ENCODE measurements around the gene SPR.

The SPR gene

DNA sequence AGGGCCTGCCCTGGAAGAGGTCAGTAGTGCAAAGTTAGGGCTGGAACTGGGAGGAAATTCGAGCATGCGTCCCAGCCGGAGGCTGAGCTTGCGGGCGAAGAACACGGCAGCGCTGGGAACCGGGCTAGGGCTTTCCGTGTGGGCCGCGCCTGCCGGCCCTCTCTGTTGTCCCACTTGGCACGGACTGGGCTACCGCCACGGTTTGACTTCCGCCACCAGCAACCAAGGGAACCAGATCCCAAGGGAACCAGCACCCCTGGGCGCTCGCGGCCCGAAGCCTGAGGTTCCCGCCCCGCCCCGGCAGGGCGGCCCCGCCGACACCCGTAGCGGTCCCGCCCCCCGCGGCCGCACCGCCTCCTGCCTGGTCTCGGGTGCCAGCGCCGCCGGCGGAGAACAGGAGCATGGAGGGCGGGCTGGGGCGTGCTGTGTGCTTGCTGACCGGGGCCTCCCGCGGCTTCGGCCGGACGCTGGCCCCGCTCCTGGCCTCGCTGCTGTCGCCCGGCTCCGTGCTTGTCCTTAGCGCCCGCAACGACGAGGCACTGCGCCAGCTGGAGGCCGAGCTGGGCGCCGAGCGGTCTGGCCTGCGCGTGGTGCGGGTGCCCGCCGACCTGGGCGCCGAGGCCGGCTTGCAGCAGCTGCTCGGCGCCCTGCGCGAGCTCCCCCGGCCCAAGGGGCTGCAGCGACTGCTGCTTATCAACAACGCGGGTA is at the start of gene SPR:
SPR (plus strand) TSS at position 377 of the 708 bp plus-strand sequence; CDS start at position 402, 25 bp downstream.
- DNase-seq (ENCODE audit: low read depth in 3 of 3): peak in 2 of 3 experiments; percentile 45 to 71

DNA sequence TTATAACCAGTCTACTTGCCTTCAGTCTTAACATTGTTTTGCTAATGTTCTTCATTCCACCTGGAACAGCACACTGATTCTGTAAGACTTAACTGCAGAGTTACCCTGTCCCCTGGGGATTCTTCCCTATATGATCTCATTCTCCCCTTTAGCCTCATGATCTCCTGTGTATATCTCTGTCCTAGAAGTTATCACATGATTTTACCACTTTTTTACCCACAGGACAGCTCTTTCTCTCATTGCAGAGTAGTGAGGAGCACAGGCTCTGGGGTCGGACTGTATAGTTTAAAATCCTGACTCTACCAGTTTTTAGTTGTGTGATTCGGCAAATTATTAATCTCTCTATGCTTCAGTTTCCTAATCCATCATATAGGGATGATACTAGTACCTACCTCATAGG is 47.1 kb upstream of the SPR start:
- DNase-seq (ENCODE audit: low read depth in 3 of 3): no peak

DNA sequence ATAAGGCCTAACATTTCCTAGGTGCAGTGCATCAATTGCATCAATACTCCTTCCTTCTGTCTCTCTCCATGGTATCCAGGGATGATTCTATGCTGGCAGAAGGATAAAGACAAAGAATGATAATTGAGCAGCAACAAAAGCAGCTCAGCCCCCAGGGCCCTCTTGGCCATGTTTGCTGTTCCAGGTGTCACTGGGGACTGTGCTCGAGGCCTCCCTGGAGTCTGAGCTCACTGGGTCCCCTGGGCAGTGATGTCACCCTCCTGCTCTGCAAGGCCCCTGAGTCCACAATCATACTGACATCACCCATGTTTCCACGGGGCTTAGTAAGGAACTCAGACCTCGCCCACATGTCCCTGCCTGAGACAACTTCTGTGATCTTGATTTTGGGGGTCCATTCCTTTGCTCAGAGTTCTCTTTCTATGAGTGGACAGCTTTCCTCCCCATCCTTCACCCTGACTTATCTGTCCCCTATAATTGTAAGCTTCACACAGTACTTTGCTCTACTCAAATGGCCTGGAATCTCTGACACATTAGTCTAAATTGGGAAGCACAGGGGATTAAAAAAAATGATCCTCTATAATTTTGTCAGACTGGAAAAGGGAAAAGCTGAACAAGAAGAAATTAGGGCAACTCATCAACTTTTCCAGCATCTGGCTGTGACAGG is 45.6 kb upstream of the SPR start:
- DNase-seq (ENCODE audit: low read depth in 3 of 3): no peak

GRCh38 chr2:72843301-72843700 is 43.9 kb upstream of the SPR start:
- DNase-seq (ENCODE audit: low read depth in 3 of 3): no peak

- no peak for DNase-seq (ENCODE audit: low read depth in 3 of 3)
These were observed 40.8 kb upstream of the SPR start for GRCh38 chr2:72846171-72847095.

DNA sequence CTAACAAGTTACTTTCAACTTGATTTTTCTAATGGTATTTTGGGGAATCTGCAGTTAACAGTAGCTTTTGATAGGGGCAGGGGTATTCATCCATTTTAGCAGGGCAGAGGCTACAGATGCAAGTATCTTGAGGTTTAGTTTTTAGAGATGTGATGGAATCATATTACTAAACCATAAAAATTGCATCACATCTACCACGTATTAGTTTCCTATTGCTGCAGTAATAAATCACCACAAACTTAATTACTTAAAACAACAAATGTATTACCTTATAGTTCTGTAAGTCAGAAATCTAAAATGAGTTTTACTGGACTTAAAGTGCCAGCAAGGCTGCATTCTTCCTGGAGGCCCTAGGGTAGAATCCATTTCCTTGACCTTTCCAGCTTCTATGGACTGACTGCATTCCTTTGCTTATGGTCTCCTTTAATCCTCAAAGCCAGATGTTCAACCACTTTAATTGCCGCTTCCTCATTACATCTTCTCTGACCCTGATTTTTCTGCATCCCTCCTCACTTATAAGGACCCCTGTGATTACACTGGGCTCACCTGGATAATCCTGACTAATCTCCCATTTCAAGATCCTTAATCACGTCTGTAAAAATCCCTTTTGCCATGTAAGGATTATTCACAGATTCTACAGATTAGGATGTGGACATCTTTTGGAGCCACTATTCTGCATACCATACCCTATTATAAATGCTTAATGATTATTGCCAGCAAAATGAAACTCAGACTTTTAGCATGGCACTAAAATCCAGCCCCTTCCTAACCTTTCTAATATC is 39.5 kb upstream of the SPR start:
- DNase-seq (ENCODE audit: low read depth in 3 of 3): no peak

GRCh38 chr2:72848436-72849137 is 38.6 kb upstream of the SPR start:
- no peak for DNase-seq (ENCODE audit: low read depth in 3 of 3)

GRCh38 chr2:72849138-72849462 is 38.1 kb upstream of the SPR start:
- no peak for DNase-seq (ENCODE audit: low read depth in 3 of 3)

GRCh38 chr2:72851333-72851732 is 35.9 kb upstream of the SPR start:
- DNase-seq (ENCODE audit: low read depth in 3 of 3): no peak

DNA sequence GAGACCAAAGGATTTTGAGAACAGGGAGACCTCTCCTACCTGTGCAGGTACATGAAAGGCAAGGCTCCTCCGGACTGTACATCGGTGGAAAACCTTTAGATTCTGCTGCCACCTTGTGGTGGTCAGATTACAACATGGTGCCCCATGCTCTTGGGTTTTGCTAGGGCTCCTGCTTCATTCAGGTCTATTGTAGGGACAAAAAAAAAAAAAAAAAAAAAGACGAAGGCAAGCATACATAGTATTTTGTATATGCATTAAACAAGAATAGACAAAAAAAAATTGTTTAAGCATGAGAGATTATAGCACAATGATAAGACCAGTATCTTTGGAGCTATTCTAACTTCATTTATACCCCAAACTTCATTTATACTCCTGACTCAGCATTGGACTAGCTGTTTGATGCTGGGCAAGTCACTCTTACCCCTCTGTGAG is 27.4 kb upstream of the SPR start:
- DNase-seq (ENCODE audit: low read depth in 3 of 3): peak; percentile 27 to 34 (median 30)

- DNase-seq (ENCODE audit: low read depth in 3 of 3): peak; percentile 76 to 86 (median 77)
These were observed 24.8 kb upstream of the SPR start for GRCh38 chr2:72862239-72862988.

GRCh38 chr2:72863046-72863445 is 24.2 kb upstream of the SPR start:
- no peak for DNase-seq (ENCODE audit: low read depth in 3 of 3)

DNA sequence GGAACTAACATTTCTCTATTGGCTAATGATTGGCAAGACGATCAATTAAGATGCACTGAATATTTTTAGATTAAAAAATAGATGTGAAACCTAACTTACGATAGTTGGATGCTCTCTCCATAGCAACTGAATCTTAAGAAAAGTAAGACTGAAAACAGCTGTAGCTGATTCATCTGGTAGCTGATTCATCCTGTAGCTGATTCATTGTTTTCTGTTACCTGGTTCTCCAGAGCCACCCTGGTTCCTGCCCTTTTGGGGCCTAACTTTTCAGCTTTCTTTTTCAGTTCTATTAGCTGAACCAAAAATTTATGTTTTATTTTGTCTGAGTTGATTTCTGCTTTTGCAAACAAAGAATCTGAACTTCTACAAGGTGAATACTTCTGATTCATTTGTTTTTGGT is 22.7 kb upstream of the SPR start:
- peak in 1 of 3 experiments; percentile 29 for DNase-seq (ENCODE audit: low read depth in 3 of 3)

DNA sequence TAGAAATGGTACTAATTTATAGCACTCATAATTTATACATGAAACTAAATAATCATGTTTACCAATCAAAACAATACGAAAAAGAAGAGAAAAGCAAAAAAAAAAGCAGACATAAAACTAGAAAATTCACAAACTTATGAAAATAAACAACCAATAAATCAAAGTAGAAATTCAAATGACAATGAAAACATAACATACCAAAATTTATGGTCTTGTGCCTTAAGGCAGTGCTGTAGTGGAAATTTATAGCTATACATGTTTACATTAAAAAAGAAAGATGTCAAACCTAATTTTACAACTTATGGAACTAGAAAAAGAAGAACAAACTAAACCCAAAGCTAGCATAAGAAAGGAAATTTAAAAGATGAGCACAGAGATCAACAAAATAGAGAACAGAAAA is 16.1 kb upstream of the SPR start:
- DNase-seq (ENCODE audit: low read depth in 3 of 3): no peak

DNA sequence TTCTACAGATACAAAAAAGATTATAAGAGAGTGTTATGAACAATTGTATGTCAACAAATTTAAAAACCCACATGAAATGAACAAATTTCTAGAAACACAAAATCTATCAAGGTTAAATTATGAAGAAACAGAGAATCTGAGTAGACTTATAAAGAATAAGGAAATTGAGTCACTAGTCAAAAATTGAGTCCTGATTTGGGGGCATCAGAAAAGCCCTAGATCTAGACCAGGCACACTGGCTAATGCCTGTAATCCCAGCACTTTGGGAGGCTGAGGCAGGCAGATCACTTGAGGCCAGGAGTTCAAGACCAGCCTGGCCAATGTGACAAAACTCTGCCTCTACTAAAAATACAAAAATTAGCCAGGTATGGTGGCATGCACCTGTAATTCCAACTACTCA is 15.3 kb upstream of the SPR start:
- DNase-seq (ENCODE audit: low read depth in 3 of 3): no peak

- DNase-seq (ENCODE audit: low read depth in 3 of 3): no peak
These were observed 3.7 kb upstream of the SPR start for GRCh38 chr2:72883356-72883962.

- DNase-seq (ENCODE audit: low read depth in 3 of 3): no peak
These were observed 640 bp upstream of the SPR start for GRCh38 chr2:72886505-72887031.

DNA sequence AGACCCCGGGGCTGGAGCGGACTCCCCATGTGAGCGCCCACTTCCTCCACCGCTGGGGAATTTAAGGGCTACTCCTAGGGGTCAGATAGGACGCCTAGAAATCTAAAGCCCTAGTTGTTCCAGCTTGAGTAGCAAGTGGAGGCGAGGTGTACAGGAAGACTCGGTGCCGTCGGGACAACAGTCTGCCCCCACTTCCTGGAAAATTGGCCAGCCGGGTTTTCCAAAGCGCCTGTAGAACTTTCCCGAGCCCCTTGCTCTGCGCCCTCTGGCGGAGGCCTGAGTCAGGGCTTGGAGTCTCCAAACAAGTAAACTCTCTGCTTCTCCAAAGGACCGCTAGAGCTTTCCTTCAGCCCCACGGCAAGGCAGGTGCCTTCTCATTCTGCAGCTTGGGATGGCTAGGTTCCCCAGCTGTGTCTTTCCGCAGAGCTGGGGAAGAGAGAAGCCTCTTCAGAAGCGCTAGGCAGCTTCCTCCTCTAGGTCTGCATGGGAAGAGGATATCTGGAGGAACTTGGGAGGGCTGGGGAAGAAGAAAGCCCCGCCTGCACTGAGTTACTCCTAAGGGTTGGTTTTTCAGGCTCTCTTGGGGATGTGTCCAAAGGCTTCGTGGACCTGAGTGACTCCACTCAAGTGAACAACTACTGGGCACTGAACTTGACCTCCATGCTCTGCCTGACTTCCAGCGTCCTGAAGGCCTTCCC is 681 bp downstream of the SPR start:
- DNase-seq (ENCODE audit: low read depth in 3 of 3): peak; percentile 33 to 67 (median 37)
